Suprapubic skin (tissue), 4 donors: ENCODE measurements around the gene HMG20A.

Experiments
- CTCF ChIP-seq, 2 donors: fragments of 200-600 bp in 1 of 2; fragments of 450-650 bp in 1 of 2; sonication (generic) in 1 of 2; IDR thresholded peaks; one replicate each; pipeline ENCODE4 v1.5.1; 2016 to 2019; ENCODE audit warnings: antibody characterized with exemption in 2 of 2, mild to moderate bottlenecking in 1 of 2, moderate library complexity in 1 of 2
- EP300 ChIP-seq: sonication (generic); formaldehyde crosslinking; IDR thresholded peaks from one replicate; pipeline ENCODE4 v1.6.1; 2017; ENCODE audit warnings: antibody characterized with exemption
- POLR2AphosphoS5 ChIP-seq, 3 donors: sonication (generic); formaldehyde crosslinking; IDR thresholded peaks; one replicate each; pipeline ENCODE4 v1.6.1; 2017; ENCODE audit warnings: antibody characterized with exemption in 3 of 3

DNA sequence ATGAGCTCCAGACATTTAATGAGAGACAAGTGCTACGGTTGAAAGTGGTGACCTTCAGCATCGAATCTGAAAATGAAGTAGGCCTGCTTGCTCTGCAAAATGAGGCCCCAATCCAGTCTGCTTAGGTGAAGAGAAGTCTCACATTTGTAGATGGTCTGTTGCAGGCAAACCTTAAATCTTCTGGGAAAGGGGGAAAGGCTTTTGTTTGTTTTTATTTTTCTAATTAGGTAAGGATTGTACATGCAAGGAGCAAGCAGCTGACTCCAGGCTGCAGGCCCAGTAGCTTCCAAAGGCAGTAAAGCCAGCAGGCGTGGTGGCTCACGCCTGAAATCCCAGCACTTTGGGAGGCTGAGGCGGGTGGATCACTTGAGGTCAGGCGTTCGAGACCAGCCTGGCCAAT, 74.3 kb downstream of the HMG20A start:
- TF ChIP-seq CTCF (IDR thresholded peaks at IDR 0.05): no peak
- no peak for TF ChIP-seq POLR2AphosphoS5 (IDR thresholded peaks at IDR 0.05)
- TF ChIP-seq EP300: no peak
